ENCODE data around the gene SEMA6B. TPM values are rescaled to one million over a fixed set of nuclear protein-coding genes. Genes with fewer than 3 reads are reported as not detected.

Gene SEMA6B
- total RNA-seq: 0.65 TPM in 1 of 2 replicates, not detected in the other

- no peak for DNase-seq (ENCODE audit: low read depth)
- H3K4me3 ChIP-seq (ENCODE audit: low read depth, low read length): no peak within 1 kb of the TSS
- no peak for TF ChIP-seq CTCF (conservative IDR thresholded peaks at IDR 0.05; ENCODE audit: low read depth, low read length)
Measured at GRCh38 chr19:4559569-4559968, at the start of gene SEMA6B. TSS of gene SEMA6B (minus strand) at chr19:4559684. CDS start at chr19:4558457, 1,227 bp downstream.

GRCh38 chr19:4606921-4607678 is 47.6 kb upstream of the SEMA6B start:
- no peak for DNase-seq (ENCODE audit: low read depth)
- H3K4me3 ChIP-seq (ENCODE audit: low read depth, low read length): no peak overlapping the region
- TF ChIP-seq CTCF (conservative IDR thresholded peaks at IDR 0.05; ENCODE audit: low read depth, low read length): no peak

- DNase-seq (ENCODE audit: low read depth): no peak
- H3K4me3 ChIP-seq (ENCODE audit: low read depth, low read length): no peak overlapping the region
- TF ChIP-seq CTCF (conservative IDR thresholded peaks at IDR 0.05; ENCODE audit: low read depth, low read length): no peak
Measured at GRCh38 chr19:4606181-4606580, 46.7 kb upstream of the SEMA6B start.

- DNase-seq (ENCODE audit: low read depth): no peak
- no peak overlapping the region for H3K4me3 ChIP-seq (ENCODE audit: low read depth, low read length)
- no peak for TF ChIP-seq CTCF (conservative IDR thresholded peaks at IDR 0.05; ENCODE audit: low read depth, low read length)
Measured at GRCh38 chr19:4604912-4605311, 45.4 kb upstream of the SEMA6B start.

- no peak for DNase-seq (ENCODE audit: low read depth)
- TF ChIP-seq CTCF (conservative IDR thresholded peaks at IDR 0.05; ENCODE audit: low read depth, low read length): no peak
- no peak overlapping the region for H3K4me3 ChIP-seq (ENCODE audit: low read depth, low read length)
Measured at GRCh38 chr19:4602915-4603314, 43.4 kb upstream of the SEMA6B start.

GRCh38 chr19:4602173-4602788 is 42.8 kb upstream of the SEMA6B start:
- TF ChIP-seq CTCF (conservative IDR thresholded peaks at IDR 0.05; ENCODE audit: low read depth, low read length): no peak
- no peak for DNase-seq (ENCODE audit: low read depth)
- no peak overlapping the region for H3K4me3 ChIP-seq (ENCODE audit: low read depth, low read length)
